Upper lobe of right lung (tissue), 1 donor: ENCODE data around the gene TANGO2. TPM values are rescaled to one million over a fixed set of nuclear protein-coding genes. Genes with fewer than 3 reads are reported as not detected.

Source experiments
- ATAC-seq: fragments of 200-7000 bp; cut with Tn5 transposase; one replicate; pipeline ENCODE4 v1.9.1; 2020; ENCODE audit warnings: mild to moderate bottlenecking, moderate library complexity
- DNase-seq: peaks from one replicate; pipeline ENCODE4 v3.0.0-alpha.2; 2020
- H3K27ac ChIP-seq: fragments of 200-600 bp; one replicate; pipeline ENCODE4 v1.8.0; 2022
- H3K27me3 ChIP-seq: fragments of 200-600 bp; one replicate; pipeline ENCODE4 v1.8.0; 2022; ENCODE audit warnings: mild to moderate bottlenecking
- H3K36me3 ChIP-seq: fragments of 200-600 bp; one replicate; pipeline ENCODE4 v1.8.0; 2022
- H3K4me1 ChIP-seq: fragments of 200-600 bp; one replicate; pipeline ENCODE4 v1.8.0; 2022
- H3K4me3 ChIP-seq: fragments of 200-600 bp; one replicate; pipeline ENCODE4 v1.8.0; 2022; ENCODE audit warnings: mild to moderate bottlenecking
- H3K9me3 ChIP-seq: fragments of 200-600 bp; one replicate; pipeline ENCODE4 v1.8.0; 2022
- intact Hi-C: fragments of 100-400 bp; cut with DNase I; formaldehyde crosslinking; loops from one replicate; pipeline ENCODE4 v1.11.0; 2022
- total RNA-seq: library from RNA; stranded (reverse); fragmentation: NEBNext Ultra II Directional; extraction: Animal tissue kit (Norgen Biotek cat#: 25700); gene quantifications from one replicate; pipeline ENCODE4 v1.2.1, GENCODE V29; 2021
- TF ChIP-seq, protein P1 (sequence below): fragments of 200-600 bp; IDR thresholded peaks from one replicate; pipeline ENCODE4 v1.8.0; 2022; ENCODE audit warnings: antibody characterized with exemption
- donor health status: DM: no; HTN: yes; CAD: no; lungs with severe emphysema.

The TANGO2 gene
- total RNA-seq, 1 donor from 2014 or later: 37.8 TPM

DNA sequence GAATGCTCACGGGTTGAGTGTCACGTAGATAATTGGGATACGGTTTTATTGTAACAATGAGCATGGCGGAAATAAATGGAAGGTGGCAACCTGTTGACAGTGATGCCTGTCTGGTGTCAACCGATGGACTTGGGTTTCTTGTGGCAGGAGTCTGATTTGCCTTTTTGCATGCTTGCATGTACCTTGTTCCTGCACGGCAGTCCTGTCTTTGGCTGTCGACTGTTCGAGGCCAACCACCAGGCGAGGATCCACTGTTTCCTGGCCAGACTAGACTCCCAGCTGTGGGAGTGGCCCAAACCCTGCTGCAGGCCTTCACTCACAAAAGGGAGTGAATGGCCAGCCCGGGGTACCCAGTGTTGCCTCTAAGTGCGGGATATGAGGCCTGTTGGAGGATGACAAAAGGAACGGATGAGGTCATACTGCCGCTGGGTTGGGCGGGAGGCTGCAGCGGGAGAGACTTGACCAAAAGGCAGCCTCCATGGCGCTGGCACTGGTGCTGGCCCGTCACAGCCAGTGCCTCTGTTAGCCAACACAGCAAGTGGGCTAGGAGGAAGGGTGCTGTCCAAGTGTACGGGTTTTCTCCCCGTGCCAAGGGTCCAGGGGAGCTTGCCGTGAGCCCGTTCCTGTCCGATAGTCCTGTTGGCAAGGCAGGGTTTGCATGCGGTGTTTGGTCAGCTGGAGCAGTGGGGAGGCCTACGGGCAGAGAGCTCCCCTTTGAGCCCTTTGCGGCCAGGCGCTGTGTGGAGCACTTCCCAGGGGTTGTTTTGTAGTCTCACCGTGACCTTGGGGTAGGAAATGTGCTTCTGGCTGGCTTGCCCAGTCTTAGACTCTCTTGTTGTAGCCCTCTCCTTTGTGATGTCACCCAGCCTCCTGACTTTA lies 60.1 kb downstream of the TANGO2 start:
- intact Hi-C loops: no loop called here
- peaks cover 7% of the 10 kb centered on the region for H3K36me3 ChIP-seq
- no peaks in the 10 kb centered on the region for H3K27me3 ChIP-seq
- peak overlapping the region; percentile 73 for H3K4me3 ChIP-seq
- TF ChIP-seq, protein P1, sequence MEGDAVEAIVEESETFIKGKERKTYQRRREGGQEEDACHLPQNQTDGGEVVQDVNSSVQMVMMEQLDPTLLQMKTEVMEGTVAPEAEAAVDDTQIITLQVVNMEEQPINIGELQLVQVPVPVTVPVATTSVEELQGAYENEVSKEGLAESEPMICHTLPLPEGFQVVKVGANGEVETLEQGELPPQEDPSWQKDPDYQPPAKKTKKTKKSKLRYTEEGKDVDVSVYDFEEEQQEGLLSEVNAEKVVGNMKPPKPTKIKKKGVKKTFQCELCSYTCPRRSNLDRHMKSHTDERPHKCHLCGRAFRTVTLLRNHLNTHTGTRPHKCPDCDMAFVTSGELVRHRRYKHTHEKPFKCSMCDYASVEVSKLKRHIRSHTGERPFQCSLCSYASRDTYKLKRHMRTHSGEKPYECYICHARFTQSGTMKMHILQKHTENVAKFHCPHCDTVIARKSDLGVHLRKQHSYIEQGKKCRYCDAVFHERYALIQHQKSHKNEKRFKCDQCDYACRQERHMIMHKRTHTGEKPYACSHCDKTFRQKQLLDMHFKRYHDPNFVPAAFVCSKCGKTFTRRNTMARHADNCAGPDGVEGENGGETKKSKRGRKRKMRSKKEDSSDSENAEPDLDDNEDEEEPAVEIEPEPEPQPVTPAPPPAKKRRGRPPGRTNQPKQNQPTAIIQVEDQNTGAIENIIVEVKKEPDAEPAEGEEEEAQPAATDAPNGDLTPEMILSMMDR: no peak
- DNase-seq (no peak), ATAC-seq (no peak)
- H3K27ac ChIP-seq: peak overlapping the region; percentile 84
- H3K9me3 ChIP-seq: no peaks in the 10 kb centered on the region
- H3K4me1 ChIP-seq: peaks cover 38% of the 10 kb centered on the region

DNA sequence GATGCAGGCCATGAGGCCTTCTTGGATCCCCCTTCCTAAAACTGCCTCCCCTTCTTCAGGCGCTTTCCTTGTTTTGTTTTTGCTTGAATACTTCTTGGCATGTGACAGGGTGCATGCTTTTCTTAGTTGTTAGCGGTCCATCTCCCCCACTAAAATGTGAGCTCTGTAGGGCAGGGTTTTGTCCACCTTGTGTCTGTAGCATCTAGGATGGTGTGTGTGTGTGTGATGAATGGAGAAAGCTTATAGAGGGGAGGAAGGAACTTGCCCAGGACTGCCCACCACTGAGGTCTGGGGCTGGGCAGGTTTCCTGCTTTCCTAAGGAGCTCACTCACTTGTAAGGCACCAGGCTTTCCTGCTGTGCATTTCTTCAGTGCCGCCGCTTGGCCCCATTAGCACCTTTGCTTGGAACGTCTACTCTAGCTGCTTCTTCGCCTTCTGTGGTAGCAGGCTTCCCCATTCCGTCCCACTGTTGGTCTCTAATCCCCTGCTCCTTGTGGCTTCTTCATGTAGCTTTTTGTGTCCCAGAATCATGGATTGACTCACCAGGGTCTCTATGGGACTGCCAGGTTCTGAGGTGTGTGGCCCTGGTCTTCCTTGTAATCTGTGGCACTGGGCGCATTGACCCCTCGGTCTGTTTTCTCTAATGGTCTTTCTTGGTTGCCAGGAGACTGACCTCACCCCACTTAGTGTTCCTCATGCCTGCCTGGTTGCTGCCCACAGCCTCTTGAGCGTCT lies 62.4 kb downstream of the TANGO2 start:
- no peak for DNase-seq
- no peak for ATAC-seq
- Histone ChIP-seq H3K27me3 (no peaks in the 10 kb centered on the region), H3K9me3 (no peaks in the 10 kb centered on the region), H3K36me3 (peaks cover 30% of the 10 kb centered on the region), H3K27ac (no peak overlapping the region), H3K4me3 (no peak overlapping the region), H3K4me1 (peaks cover 38% of the 10 kb centered on the region)
- intact Hi-C loops: no loop called here
- TF ChIP-seq, protein P1: no peak

DNA sequence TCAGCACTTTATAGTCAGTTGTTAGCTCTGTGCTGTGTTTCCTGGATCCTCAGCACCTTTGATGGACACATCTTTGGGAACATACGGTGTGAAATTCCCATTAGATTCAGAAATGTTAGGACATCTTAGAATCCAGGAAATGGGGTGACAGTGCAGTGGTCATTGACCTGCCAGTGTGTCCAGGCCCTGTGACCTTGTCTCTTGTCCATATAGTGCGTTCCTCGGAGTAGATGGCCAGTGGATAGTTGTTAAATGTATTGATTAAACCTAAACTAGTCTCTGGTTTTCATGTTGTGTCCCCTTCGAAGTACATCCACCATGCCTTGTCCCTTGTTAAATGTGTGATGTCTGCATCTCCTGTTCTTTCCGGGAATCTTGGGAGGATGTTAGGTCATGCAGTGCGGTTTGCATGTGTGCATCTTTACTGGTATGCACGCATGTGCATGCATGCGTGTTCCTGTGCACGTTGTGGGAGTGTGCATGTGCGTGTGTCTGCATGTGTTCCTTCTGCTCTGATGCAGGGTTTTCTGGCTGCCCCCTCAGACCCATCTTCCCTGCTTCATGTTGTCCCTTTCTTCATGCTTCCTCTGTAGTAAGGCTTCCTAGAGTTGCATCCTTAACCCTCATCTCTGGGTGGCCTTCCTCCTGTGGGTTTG lies 63.1 kb downstream of the TANGO2 start:
- Histone ChIP-seq H3K4me1 (peaks cover 38% of the 10 kb centered on the region), H3K36me3 (peaks cover 37% of the 10 kb centered on the region), H3K4me3 (no peak overlapping the region), H3K9me3 (no peaks in the 10 kb centered on the region), H3K27me3 (no peaks in the 10 kb centered on the region), H3K27ac (no peak overlapping the region)
- TF ChIP-seq, protein P1: no peak
- DNase-seq (no peak), ATAC-seq (no peak)
- intact Hi-C loops: no loop called here

DNA sequence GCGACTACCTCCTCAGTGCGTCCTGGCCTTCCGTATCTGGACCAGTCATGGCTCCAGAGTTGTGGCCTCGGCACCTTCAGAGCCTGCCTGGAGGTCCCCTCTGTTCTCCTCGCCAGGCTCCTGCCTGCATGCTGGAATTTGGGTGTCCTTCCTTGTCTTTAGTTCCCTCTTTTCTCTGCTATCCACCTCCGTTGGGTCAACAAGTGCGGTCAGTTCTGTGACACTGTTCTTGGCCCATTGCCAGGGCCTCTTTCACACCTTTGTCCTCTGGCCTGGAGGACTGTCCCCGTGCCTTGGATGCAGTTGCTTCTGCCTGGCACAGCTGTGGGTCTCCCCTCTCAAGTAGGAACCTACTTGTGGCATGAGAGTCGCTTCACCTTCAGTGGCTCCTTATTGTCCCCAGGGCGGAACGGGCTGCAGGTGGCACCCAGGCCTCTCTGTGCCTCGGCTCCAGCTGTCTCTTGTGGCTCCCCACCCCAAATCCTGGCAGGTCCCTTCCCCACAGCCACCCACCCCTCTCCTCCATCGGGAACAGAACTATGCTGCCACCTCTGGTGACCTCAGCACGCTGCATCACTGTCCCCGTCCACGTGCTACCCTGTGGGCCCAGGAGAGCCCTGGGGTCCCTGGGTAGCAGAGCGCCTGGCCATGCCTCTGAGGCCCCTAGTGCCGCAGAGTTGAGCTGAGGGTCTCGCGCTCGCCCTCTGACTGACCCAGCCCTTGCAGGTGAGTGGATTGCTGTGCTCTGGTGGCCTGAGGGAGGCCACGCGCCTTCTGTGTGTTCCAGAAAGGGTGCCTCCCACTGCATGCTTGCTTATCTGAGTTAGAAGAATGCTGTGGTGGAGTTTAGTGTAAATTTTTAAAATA lies 63.9 kb downstream of the TANGO2 start:
- TF ChIP-seq, protein P1: no peak
- Histone ChIP-seq H3K36me3 (peaks cover 45% of the 10 kb centered on the region), H3K27ac (no peak overlapping the region), H3K4me3 (no peak overlapping the region), H3K9me3 (no peaks in the 10 kb centered on the region), H3K27me3 (no peaks in the 10 kb centered on the region), H3K4me1 (peaks cover 38% of the 10 kb centered on the region)
- DNase-seq (no peak), ATAC-seq (no peak)
- intact Hi-C loops: no loop called here

DNA sequence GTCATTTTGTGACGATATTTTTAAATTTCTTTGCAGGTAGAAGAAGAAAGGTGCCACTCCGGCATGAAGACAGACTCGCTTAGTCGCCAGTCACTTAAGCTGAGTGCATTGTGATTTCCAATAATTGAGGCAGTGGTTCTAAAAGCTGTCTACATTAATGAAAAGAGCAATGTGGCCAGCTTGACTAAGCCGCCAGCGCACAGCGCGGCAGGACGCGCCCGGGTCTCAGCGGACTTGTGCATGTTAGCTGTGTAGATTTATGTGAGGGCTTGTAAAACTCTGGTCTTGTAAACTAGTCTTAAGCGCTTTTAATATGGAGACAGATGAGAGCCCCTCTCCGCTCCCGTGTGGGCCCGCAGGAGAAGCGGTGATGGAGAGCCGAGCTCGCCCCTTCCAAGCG lies 64.7 kb downstream of the TANGO2 start:
- peaks cover 53% of the 10 kb centered on the region for H3K36me3 ChIP-seq
- no peak overlapping the region for H3K4me3 ChIP-seq
- no peak overlapping the region for H3K27ac ChIP-seq
- H3K4me1 ChIP-seq: peaks cover 38% of the 10 kb centered on the region
- no peaks in the 10 kb centered on the region for H3K27me3 ChIP-seq
- ATAC-seq (no peak), DNase-seq (no peak)
- no peaks in the 10 kb centered on the region for H3K9me3 ChIP-seq
- intact Hi-C loops: no loop called here
- TF ChIP-seq, protein P1: no peak
